K562 (cell line): ENCODE measurements around the gene TLCD4. TPM values are rescaled to one million over a fixed set of nuclear protein-coding genes. Genes with fewer than 3 reads are reported as not detected.

Experiments
- ATAC-seq: fragments of 200-7000 bp; cut with Tn5 transposase; 3 replicates; pipeline ENCODE4 v1.9.1; 2020; ENCODE audit warnings: moderate library complexity
- BruUV-seq: library from RNA; stranded (reverse); fragments of 400-500 nt; replicated peaks from 2 replicates; lab custom pipeline; 2021; lab: Mats Ljungman, UMichigan
- CTCF ChIA-PET: fragments of 300-600 bp; formaldehyde crosslinking; extraction: SDS; loops from one replicate; lab custom pipeline; 2021; ENCODE audit warnings: low intra/inter-chr PET ratio; lab: Yijun Ruan, JAX
- POLR2A ChIA-PET: fragments of 300-600, 350-650 bp; sonication (Branson Sonifier 250); formaldehyde crosslinking; extraction: SDS; loops from one replicate; lab custom pipeline; 2021; ENCODE audit warnings: antibody characterized with exemption, inconsistent platforms; lab: Yijun Ruan, JAX
- DNase-seq, 4 experiments: peaks; one replicate each; pipeline versions ENCODE4 v3.0.0 to v3.0.0-alpha.2; 2011 to 2018; ENCODE audit warnings: low spot score in 3 of 4, mixed read lengths in 3 of 4; ENCODE audit errors: extremely low read depth in 1 of 4
- FAIRE-seq: peaks from 2 replicates; lab custom pipeline; 2011; peaks lifted over from hg19 to GRCh38; lab: Jason Lieb, UNC
- H2AFZ ChIP-seq: 2 replicates; pipeline ENCODE4 v1.6.0; 2011; ENCODE audit warnings: low read depth, low read length, control low read depth, inconsistent platforms
- H3K27ac ChIP-seq: fragments of 200-600 bp; 3 replicates; pipeline ENCODE4 v1.8.0; 2011; ENCODE audit warnings: low read depth, mild to moderate bottlenecking, control low read depth, inconsistent platforms, low read length, moderate library complexity, mixed read lengths; ENCODE audit errors: extremely low read depth
- H3K27me3 ChIP-seq, 2 experiments: fragments of 300-600 bp in 1 of 2; 2 replicates in 1 of 2; 3 replicates in 1 of 2; pipeline versions ENCODE4 v1.6.0 to v1.8.0; 2011; ENCODE audit warnings: inconsistent platforms in 2 of 2, low read length in 2 of 2, mild to moderate bottlenecking in 1 of 2, mixed read lengths in 1 of 2, moderate library complexity in 1 of 2; ENCODE audit not compliant: control insufficient read depth in 2 of 2, insufficient read depth in 2 of 2
- H3K36me3 ChIP-seq: fragments of 300-600 bp; 3 replicates; pipeline ENCODE4 v1.8.0; 2011; ENCODE audit warnings: mild to moderate bottlenecking, low read length, inconsistent platforms; ENCODE audit not compliant: control insufficient read depth, insufficient read depth
- H3K4me1 ChIP-seq, 2 experiments: fragments of 200-600 bp in 1 of 2; replicated peaks in 1 of 2; 2 replicates in 1 of 2; 3 replicates in 1 of 2; pipeline versions ENCODE4 v1.5.1 to v1.8.0; 2011; ENCODE audit warnings: inconsistent platforms in 2 of 2, low read length in 2 of 2, mild to moderate bottlenecking in 1 of 2, mixed read lengths in 1 of 2, moderate library complexity in 1 of 2; ENCODE audit not compliant: control insufficient read depth in 2 of 2, insufficient read depth in 2 of 2
- H3K4me2 ChIP-seq: 2 replicates; pipeline ENCODE4 v1.6.1; 2011; ENCODE audit warnings: low read length, control low read depth, inconsistent platforms, mixed read lengths; ENCODE audit not compliant: insufficient read depth
- H3K4me3 ChIP-seq: fragments of 200-600 bp; sonication (generic), shearing (Covaris generic); 2 replicates; pipeline ENCODE4 v1.5.1; 2016; ENCODE audit warnings: control low read depth, inconsistent platforms
- H3K79me2 ChIP-seq: fragments of 200-600 bp; 3 replicates; pipeline ENCODE4 v1.8.0; 2011; ENCODE audit warnings: low read length, inconsistent platforms; ENCODE audit not compliant: control insufficient read depth, insufficient read depth
- H3K9ac ChIP-seq, 2 experiments: 2 replicates each; pipeline versions ENCODE4 v1.6.0 to v1.6.1; 2011; ENCODE audit warnings: low read depth in 2 of 2, low read length in 2 of 2, control low read depth in 1 of 2, inconsistent platforms in 1 of 2, mild to moderate bottlenecking in 1 of 2, mixed read lengths in 1 of 2; ENCODE audit not compliant: insufficient read depth in 1 of 2
- H3K9me1 ChIP-seq: one replicate; pipeline ENCODE4 v1.6.0; 2011; ENCODE audit warnings: inconsistent platforms, mild to moderate bottlenecking, low read length, moderate library complexity; ENCODE audit not compliant: control insufficient read depth, insufficient read depth
- H3K9me3 ChIP-seq: replicated peaks from 2 replicates; pipeline ENCODE4 v1.5.1; 2011; ENCODE audit warnings: low read depth, low read length, inconsistent platforms; ENCODE audit not compliant: control insufficient read depth, insufficient read depth
- H4K20me1 ChIP-seq: replicated peaks from 2 replicates; pipeline ENCODE4 v1.6.1; 2011; ENCODE audit warnings: low read length, inconsistent platforms, mixed read lengths; ENCODE audit not compliant: control insufficient read depth, insufficient read depth
- ARID1B ChIP-seq: fragments of 450-650 bp; IDR thresholded peaks from 2 replicates; pipeline ENCODE4 v1.6.1; 2016; ENCODE audit warnings: antibody characterized with exemption, mild to moderate bottlenecking, inconsistent platforms
- ATF3 ChIP-seq, 2 experiments: fragments of 450-650 bp in 1 of 2; sonication (generic) in 1 of 2; formaldehyde crosslinking in 1 of 2; IDR thresholded peaks in 1 of 2; conservative IDR thresholded peaks in 1 of 2; 2 replicates each; pipeline versions ENCODE4 v1.6.1 to v1.8.1; 2016 to 2023; ENCODE audit warnings: mild to moderate bottlenecking in 2 of 2, moderate library complexity in 2 of 2, inconsistent platforms in 1 of 2, missing genetic modification reagents in 1 of 2
- BCLAF1 ChIP-seq, 2 experiments: fragments of 450-650 bp in 1 of 2; IDR thresholded peaks; 2 replicates each; pipeline ENCODE4 v1.6.1; 2011 to 2017; ENCODE audit warnings: low read depth in 2 of 2, antibody characterized with exemption in 1 of 2, borderline replicate concordance in 1 of 2, low read length in 1 of 2, mild to moderate bottlenecking in 1 of 2, mixed read lengths in 1 of 2; ENCODE audit not compliant: control insufficient read depth in 1 of 2
- C11orf30 ChIP-seq: fragments of 450-650 bp; IDR thresholded peaks from 2 replicates; pipeline ENCODE4 v1.6.1; 2016; ENCODE audit warnings: low read depth, mild to moderate bottlenecking
- CBFA2T3 ChIP-seq: fragments of 450-650 bp; IDR thresholded peaks from 2 replicates; pipeline ENCODE4 v1.6.1; 2017
- CEBPB ChIP-seq: fragments of 450-650 bp; IDR thresholded peaks from 2 replicates; pipeline ENCODE4 v1.6.1; 2016; ENCODE audit warnings: missing genetic modification characterization, missing compliant biosample characterization
- MAFG ChIP-seq: fragments of 450-650 bp; conservative IDR thresholded peaks from 2 replicates; pipeline ENCODE4 v1.6.1; 2016; ENCODE audit warnings: missing genetic modification characterization, missing compliant biosample characterization
- NFE2 ChIP-seq: IDR thresholded peaks from 2 replicates; pipeline ENCODE4 v1.6.1; 2014; ENCODE audit warnings: antibody characterized with exemption, low read depth
- SMARCA4 ChIP-seq: fragments of 450-650 bp; IDR thresholded peaks from 2 replicates; pipeline ENCODE4 v1.6.1; 2016
- SPI1 ChIP-seq: IDR thresholded peaks from 2 replicates; pipeline ENCODE4 v1.6.1; 2011; ENCODE audit warnings: low read depth, low read length, control low read depth, borderline replicate concordance
- TCF3 ChIP-seq: sonication (generic); formaldehyde crosslinking; IDR thresholded peaks from 2 replicates; pipeline ENCODE4 v1.4.0; 2020; ENCODE audit warnings: mild to moderate bottlenecking, missing genetic modification reagents
- TRIM24 ChIP-seq, 2 experiments: fragments of 450-650 bp; IDR thresholded peaks; 2 replicates each; pipeline ENCODE4 v1.6.1; 2016
- ZNF133 ChIP-seq: fragments of 250-450 bp; sonication (Bioruptor Pico); IDR thresholded peaks from 2 replicates; pipeline ENCODE4 v1.4.0; 2020; ENCODE audit warnings: mild to moderate bottlenecking
- ZNF263 ChIP-seq: sonication (generic); formaldehyde crosslinking; IDR thresholded peaks from 2 replicates; pipeline ENCODE4 v1.8.0; 2022; ENCODE audit warnings: mild to moderate bottlenecking, missing genetic modification reagents, borderline replicate concordance
- ZNF592 ChIP-seq: fragments of 450-650 bp; IDR thresholded peaks from 2 replicates; pipeline ENCODE4 v1.6.1; 2017; ENCODE audit warnings: antibody characterized with exemption, mild to moderate bottlenecking
- in situ Hi-C: fragments of 300-500 bp; cut with MboI; formaldehyde crosslinking; loops from 4 replicates; pipeline ENCODE4 v1.15.0; 2018; ENCODE audit warnings: inconsistent platforms, mixed read lengths
- intact Hi-C: fragments of 100-400 bp; cut with micrococcal nuclease; formaldehyde crosslinking; loops from 2 replicates; pipeline ENCODE4 v1.14.2; 2022
- polyA plus RNA-seq, 8 experiments: library from polyadenylated mRNA; depleted of rRNA in 4 of 8; stranded (reverse) in 5 of 8; unstranded in 3 of 8; fragments of >200 nt; fragmentation: Nextera tagmentation in 2 of 8; fragmentation: Illumina TruSeq in 1 of 8; extraction: Ambion mirVana in 2 of 8; extraction: Trizol in 1 of 8; gene quantifications; 2 replicates each; pipeline versions ENCODE4 v1.2.1 to v1.2.3, GENCODE V29; 2011 to 2014; ENCODE audit warnings: inconsistent platforms in 1 of 8, missing spikeins in 1 of 8
- total RNA-seq, 7 experiments: library from RNA; depleted of rRNA in 6 of 7; stranded (reverse); fragments of >200 nt in 6 of 7; fragmentation: Illumina TruSeq in 2 of 7; extraction: Trizol in 2 of 7; gene quantifications; 2 replicates each; pipeline versions ENCODE4 v1.2.1 to v1.2.3, GENCODE V29; 2011 to 2021; ENCODE audit warnings: low replicate concordance in 1 of 7

TLCD4 gene
- total and polyA plus RNA-seq, 9 of the 15 experiments (the other 6 are each of a cell fraction or from before 2014, with no cell fraction given): 3.5 to 19.8 (median 7.6) TPM

- CTCF ChIA-PET: no interaction called here
- ATAC-seq: peak; percentile 69
- H3K9me1 ChIP-seq: no peaks in the 10 kb centered on the region
- peaks cover 0 to 8% of the 10 kb centered on the region in 2 experiments; a peak in 2 of 5 replicates for H3K4me1 ChIP-seq
- no TSS peak for BruUV-seq
- H3K27ac ChIP-seq: peak overlapping the region; percentile 55; the same call in 2 of the 3 replicates
- H3K9me3 ChIP-seq: no peaks in the 10 kb centered on the region
- FAIRE-seq: peak; percentile 32
- peak overlapping the region; percentile 32; the same call in 1 of the 2 replicates for H3K4me2 ChIP-seq
- peaks cover 10% of the 10 kb centered on the region for H4K20me1 ChIP-seq
- peaks cover 69% of the 10 kb centered on the region for H3K79me2 ChIP-seq
- H3K9ac ChIP-seq: peak overlapping the region in 1 of 2 experiments; percentile 19; a peak in 1 of 4 replicates
- POLR2A ChIA-PET: interaction anchor here (0.7 kb wide), 1 partner anchor 15 kb away, joined by 4 read pairs; no protein-coding TSS in a partner anchor
- peak in 2 of 4 experiments; percentile 46 to 54 for DNase-seq
- H3K4me3 ChIP-seq: no peak overlapping the region
- intact Hi-C loops (no loop called here), in situ Hi-C loops (no loop called here)
- no peaks in the 10 kb centered on the region for H3K27me3 ChIP-seq
- H2AFZ ChIP-seq: no peak overlapping the region
- peaks cover 10% of the 10 kb centered on the region; the same call in 2 of the 3 replicates for H3K36me3 ChIP-seq
- TF ChIP-seq TCF3 (CRISPR knock-in tag) (peak; percentile 42), NFE2 (peak; percentile 78), ARID1B (peak; percentile 47; the same call in 1 of the 2 replicates), SMARCA4 (0 out of 2 replicates have a peak, but pooled peaks have one; percentile 30), CBFA2T3 (peak; percentile 49), C11orf30 (peak; percentile 42), SPI1 (peak; percentile 60; the same call in 1 of the 2 replicates), ZNF592 (0 out of 2 replicates have a peak, but pooled peaks have one; percentile 35), ZNF263 (peak; percentile 98), MAFG (peak; percentile 63; the same call in 1 of the 2 replicates), BCLAF1 (IDR thresholded peaks at IDR 0.05; ENCODE audit: borderline replicate concordance in 1 of 2, control insufficient read depth in 1 of 2, low read depth in 2 of 2, low read length in 1 of 2) (no peak), CEBPB (peak; percentile 88), ZNF133 (CRISPR knock-in tag) (no peak), ATF3 (IDR thresholded peaks at IDR 0.05) (no peak), ATF3 (CRISPR knock-in tag; conservative IDR thresholded peaks at IDR 0.05) (no peak), TRIM24 (IDR thresholded peaks at IDR 0.05) (no peak)
Measured at GRCh38 chr1:95138223-95138622, 21.1 kb downstream of the TLCD4 start.
